ENCODE measurements around the gene P2RX4.

DNA sequence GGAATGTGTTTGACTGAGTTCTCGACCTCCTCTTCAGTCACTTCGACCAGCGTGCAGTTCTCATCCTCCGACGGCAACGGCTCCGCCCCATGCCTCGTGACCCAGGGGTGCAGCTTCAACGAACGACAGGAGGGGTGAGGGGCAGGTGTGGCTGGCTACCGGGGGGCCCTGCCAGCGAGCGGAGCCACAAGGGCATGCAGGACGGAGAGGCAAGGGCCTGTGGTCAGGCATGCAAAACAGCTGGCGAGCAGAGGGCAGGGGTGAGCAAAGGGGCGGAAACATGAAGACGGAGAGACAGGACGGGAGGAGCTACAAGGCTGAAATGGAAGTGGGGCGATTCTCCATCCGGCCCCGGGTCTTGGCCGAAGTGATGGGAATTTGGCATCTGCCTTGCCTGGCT lies 38.7 kb downstream of the P2RX4 start:
- TF ChIP-seq, protein P1, sequence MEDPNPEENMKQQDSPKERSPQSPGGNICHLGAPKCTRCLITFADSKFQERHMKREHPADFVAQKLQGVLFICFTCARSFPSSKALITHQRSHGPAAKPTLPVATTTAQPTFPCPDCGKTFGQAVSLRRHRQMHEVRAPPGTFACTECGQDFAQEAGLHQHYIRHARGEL (CRISPR knock-in tag; IDR thresholded peaks at IDR 0.05), result no peak
- TF ChIP-seq, protein P2, sequence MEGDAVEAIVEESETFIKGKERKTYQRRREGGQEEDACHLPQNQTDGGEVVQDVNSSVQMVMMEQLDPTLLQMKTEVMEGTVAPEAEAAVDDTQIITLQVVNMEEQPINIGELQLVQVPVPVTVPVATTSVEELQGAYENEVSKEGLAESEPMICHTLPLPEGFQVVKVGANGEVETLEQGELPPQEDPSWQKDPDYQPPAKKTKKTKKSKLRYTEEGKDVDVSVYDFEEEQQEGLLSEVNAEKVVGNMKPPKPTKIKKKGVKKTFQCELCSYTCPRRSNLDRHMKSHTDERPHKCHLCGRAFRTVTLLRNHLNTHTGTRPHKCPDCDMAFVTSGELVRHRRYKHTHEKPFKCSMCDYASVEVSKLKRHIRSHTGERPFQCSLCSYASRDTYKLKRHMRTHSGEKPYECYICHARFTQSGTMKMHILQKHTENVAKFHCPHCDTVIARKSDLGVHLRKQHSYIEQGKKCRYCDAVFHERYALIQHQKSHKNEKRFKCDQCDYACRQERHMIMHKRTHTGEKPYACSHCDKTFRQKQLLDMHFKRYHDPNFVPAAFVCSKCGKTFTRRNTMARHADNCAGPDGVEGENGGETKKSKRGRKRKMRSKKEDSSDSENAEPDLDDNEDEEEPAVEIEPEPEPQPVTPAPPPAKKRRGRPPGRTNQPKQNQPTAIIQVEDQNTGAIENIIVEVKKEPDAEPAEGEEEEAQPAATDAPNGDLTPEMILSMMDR (CRISPR knock-in tag; IDR thresholded peaks at IDR 0.05), result no peak
- TF ChIP-seq SMAD1 (CRISPR knock-in tag; IDR thresholded peaks at IDR 0.05; ENCODE audit: borderline replicate concordance, low read depth) (no peak), MED13 (CRISPR knock-in tag; IDR thresholded peaks at IDR 0.05) (no peak), TEAD3 (CRISPR knock-in tag; optimal IDR thresholded peaks at IDR 0.05; ENCODE audit: borderline replicate concordance) (no peak), HDAC2 (CRISPR knock-in tag; IDR thresholded peaks at IDR 0.05) (no peak), ZC3H13 (CRISPR knock-in tag; IDR thresholded peaks at IDR 0.05) (no peak), JUN (CRISPR knock-in tag; IDR thresholded peaks at IDR 0.05) (no peak), HOXD1 (CRISPR knock-in tag; IDR thresholded peaks at IDR 0.05) (no peak)
- TF ChIP-seq, protein P3, sequence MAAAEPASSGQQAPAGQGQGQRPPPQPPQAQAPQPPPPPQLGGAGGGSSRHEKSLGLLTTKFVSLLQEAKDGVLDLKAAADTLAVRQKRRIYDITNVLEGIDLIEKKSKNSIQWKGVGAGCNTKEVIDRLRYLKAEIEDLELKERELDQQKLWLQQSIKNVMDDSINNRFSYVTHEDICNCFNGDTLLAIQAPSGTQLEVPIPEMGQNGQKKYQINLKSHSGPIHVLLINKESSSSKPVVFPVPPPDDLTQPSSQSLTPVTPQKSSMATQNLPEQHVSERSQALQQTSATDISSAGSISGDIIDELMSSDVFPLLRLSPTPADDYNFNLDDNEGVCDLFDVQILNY (CRISPR knock-in tag; conservative IDR thresholded peaks at IDR 0.05), result no peak
- TF ChIP-seq, protein P4, sequence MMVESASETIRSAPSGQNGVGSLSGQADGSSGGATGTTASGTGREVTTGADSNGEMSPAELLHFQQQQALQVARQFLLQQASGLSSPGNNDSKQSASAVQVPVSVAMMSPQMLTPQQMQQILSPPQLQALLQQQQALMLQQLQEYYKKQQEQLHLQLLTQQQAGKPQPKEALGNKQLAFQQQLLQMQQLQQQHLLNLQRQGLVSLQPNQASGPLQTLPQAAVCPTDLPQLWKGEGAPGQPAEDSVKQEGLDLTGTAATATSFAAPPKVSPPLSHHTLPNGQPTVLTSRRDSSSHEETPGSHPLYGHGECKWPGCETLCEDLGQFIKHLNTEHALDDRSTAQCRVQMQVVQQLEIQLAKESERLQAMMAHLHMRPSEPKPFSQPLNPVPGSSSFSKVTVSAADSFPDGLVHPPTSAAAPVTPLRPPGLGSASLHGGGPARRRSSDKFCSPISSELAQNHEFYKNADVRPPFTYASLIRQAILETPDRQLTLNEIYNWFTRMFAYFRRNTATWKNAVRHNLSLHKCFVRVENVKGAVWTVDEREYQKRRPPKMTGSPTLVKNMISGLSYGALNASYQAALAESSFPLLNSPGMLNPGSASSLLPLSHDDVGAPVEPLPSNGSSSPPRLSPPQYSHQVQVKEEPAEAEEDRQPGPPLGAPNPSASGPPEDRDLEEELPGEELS (CRISPR knock-in tag; IDR thresholded peaks at IDR 0.05), result no peak
- TF ChIP-seq, protein P5, sequence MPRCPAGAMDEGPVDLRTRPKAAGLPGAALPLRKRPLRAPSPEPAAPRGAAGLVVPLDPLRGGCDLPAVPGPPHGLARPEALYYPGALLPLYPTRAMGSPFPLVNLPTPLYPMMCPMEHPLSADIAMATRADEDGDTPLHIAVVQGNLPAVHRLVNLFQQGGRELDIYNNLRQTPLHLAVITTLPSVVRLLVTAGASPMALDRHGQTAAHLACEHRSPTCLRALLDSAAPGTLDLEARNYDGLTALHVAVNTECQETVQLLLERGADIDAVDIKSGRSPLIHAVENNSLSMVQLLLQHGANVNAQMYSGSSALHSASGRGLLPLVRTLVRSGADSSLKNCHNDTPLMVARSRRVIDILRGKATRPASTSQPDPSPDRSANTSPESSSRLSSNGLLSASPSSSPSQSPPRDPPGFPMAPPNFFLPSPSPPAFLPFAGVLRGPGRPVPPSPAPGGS (CRISPR knock-in tag; IDR thresholded peaks at IDR 0.05), result no peak
- TF ChIP-seq, protein P6, sequence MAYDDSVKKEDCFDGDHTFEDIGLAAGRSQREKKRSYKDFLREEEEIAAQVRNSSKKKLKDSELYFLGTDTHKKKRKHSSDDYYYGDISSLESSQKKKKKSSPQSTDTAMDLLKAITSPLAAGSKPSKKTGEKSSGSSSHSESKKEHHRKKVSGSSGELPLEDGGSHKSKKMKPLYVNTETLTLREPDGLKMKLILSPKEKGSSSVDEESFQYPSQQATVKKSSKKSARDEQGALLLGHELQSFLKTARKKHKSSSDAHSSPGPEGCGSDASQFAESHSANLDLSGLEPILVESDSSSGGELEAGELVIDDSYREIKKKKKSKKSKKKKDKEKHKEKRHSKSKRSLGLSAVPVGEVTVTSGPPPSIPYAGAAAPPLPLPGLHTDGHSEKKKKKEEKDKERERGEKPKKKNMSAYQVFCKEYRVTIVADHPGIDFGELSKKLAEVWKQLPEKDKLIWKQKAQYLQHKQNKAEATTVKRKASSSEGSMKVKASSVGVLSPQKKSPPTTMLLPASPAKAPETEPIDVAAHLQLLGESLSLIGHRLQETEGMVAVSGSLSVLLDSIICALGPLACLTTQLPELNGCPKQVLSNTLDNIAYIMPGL (CRISPR knock-in tag; IDR thresholded peaks at IDR 0.05; ENCODE audit: borderline replicate concordance in 1 of 2, low read depth in 1 of 2), result no peak
